Measurements from ENCODE around the gene OGFRL1. TPM values are rescaled to one million over a fixed set of nuclear protein-coding genes. Genes with fewer than 3 reads are reported as not detected.

Gene OGFRL1
- total RNA-seq, 1 donor from 2014 or later, result 26.9 TPM

- H3K9me3 ChIP-seq, result no peaks in the 10 kb centered on the region
- no peak for TF ChIP-seq CTCF (IDR thresholded peaks at IDR 0.05)
- no peak for ATAC-seq
- no peak overlapping the region for H3K27ac ChIP-seq
- no peak for DNase-seq
- H3K4me1 ChIP-seq, result no peaks in the 10 kb centered on the region
- H3K27me3 ChIP-seq (ENCODE audit: low read depth), result no peaks in the 10 kb centered on the region
- peaks cover 45% of the 10 kb centered on the region for H3K36me3 ChIP-seq
- intact Hi-C loops (cut with DNase I), result no loop called here
- H3K4me3 ChIP-seq, result no peak overlapping the region
These were observed 12.9 kb downstream of the OGFRL1 start for GRCh38 chr6:71301546-71301945.

GRCh38 chr6:71309656-71310055 is 21.0 kb downstream of the OGFRL1 start:
- TF ChIP-seq CTCF (IDR thresholded peaks at IDR 0.05), result no peak
- peaks cover 7% of the 10 kb centered on the region for H3K4me1 ChIP-seq
- peaks cover 7% of the 10 kb centered on the region for H3K36me3 ChIP-seq
- intact Hi-C loops (cut with DNase I), result no loop called here
- H3K9me3 ChIP-seq, result no peaks in the 10 kb centered on the region
- H3K27me3 ChIP-seq (ENCODE audit: low read depth), result no peaks in the 10 kb centered on the region
- H3K27ac ChIP-seq, result no peak overlapping the region
- ATAC-seq, result no peak
- H3K4me3 ChIP-seq, result no peak overlapping the region
- DNase-seq, result no peak

GRCh38 chr6:71310261-71310660 is 21.6 kb downstream of the OGFRL1 start:
- Histone ChIP-seq H3K36me3 (peaks cover 7% of the 10 kb centered on the region), H3K27ac (no peak overlapping the region), H3K4me1 (peaks cover 7% of the 10 kb centered on the region), H3K9me3 (no peaks in the 10 kb centered on the region), H3K4me3 (no peak overlapping the region), H3K27me3 (ENCODE audit: low read depth) (no peaks in the 10 kb centered on the region)
- no peak for DNase-seq
- no peak for TF ChIP-seq CTCF (IDR thresholded peaks at IDR 0.05)
- no peak for ATAC-seq
- intact Hi-C loops (cut with DNase I), result no loop called here

- no peak overlapping the region for H3K4me3 ChIP-seq
- TF ChIP-seq CTCF (IDR thresholded peaks at IDR 0.05), result no peak
- no peaks in the 10 kb centered on the region for H3K9me3 ChIP-seq
- H3K27me3 ChIP-seq (ENCODE audit: low read depth), result no peaks in the 10 kb centered on the region
- DNase-seq (no peak), ATAC-seq (no peak)
- peaks cover 7% of the 10 kb centered on the region for H3K4me1 ChIP-seq
- H3K27ac ChIP-seq, result no peak overlapping the region
- peaks cover 5% of the 10 kb centered on the region for H3K36me3 ChIP-seq
- intact Hi-C loops (cut with DNase I), result no loop called here
These were observed 23.5 kb downstream of the OGFRL1 start for GRCh38 chr6:71312089-71312488.

GRCh38 chr6:71317441-71317840 is 28.8 kb downstream of the OGFRL1 start:
- H3K9me3 ChIP-seq, result no peaks in the 10 kb centered on the region
- ATAC-seq (no peak), DNase-seq (no peak)
- intact Hi-C loops (cut with DNase I), result no loop called here
- H3K27ac ChIP-seq, result no peak overlapping the region
- H3K36me3 ChIP-seq, result no peaks in the 10 kb centered on the region
- no peak overlapping the region for H3K4me3 ChIP-seq
- TF ChIP-seq CTCF (IDR thresholded peaks at IDR 0.05), result no peak
- peaks cover 6% of the 10 kb centered on the region for H3K4me1 ChIP-seq
- H3K27me3 ChIP-seq (ENCODE audit: low read depth), result no peaks in the 10 kb centered on the region

- Histone ChIP-seq H3K27me3 (ENCODE audit: low read depth) (no peaks in the 10 kb centered on the region), H3K36me3 (no peaks in the 10 kb centered on the region), H3K4me1 (no peaks in the 10 kb centered on the region), H3K4me3 (no peak overlapping the region), H3K9me3 (no peaks in the 10 kb centered on the region), H3K27ac (no peak overlapping the region)
- no peak for TF ChIP-seq CTCF (IDR thresholded peaks at IDR 0.05)
- no peak for DNase-seq
- intact Hi-C loops (cut with DNase I), result no loop called here
- no peak for ATAC-seq
These were observed 31.4 kb downstream of the OGFRL1 start for GRCh38 chr6:71320041-71320440.
